SIG-M5 treated with dmso at 0.1 percent for 504 hours (cell line): Measurements from ENCODE around the gene ART4.

Experiments used
- DNase-seq: peaks from one replicate; lab custom pipeline; 2025; ENCODE audit not compliant: unreplicated experiment; lab: John Stamatoyannopoulos, UW

ART4 gene

GRCh38 chr12:14843425-14843887 lies at the start of gene ART4:
Gene ART4 (minus strand): TSS chr12:14843526. CDS start chr12:14843113, 413 bp downstream.
- DNase-seq: no peak

GRCh38 chr12:14892726-14893505 lies 49.6 kb upstream of the ART4 start:
- DNase-seq: no peak

GRCh38 chr12:14890701-14891100 lies 47.4 kb upstream of the ART4 start:
- DNase-seq: no peak

- DNase-seq: no peak
Measured at GRCh38 chr12:14886271-14886670, 42.9 kb upstream of the ART4 start.

- DNase-seq: no peak
Measured at GRCh38 chr12:14885718-14886221, 42.4 kb upstream of the ART4 start, which contains the start of gene MGP. Gene MGP (minus strand): TSS chr12:14885854. CDS start chr12:14885791, 63 bp downstream.

GRCh38 chr12:14884458-14884878 lies 41.1 kb upstream of the ART4 start:
- peak; percentile 56 for DNase-seq

- DNase-seq: no peak
Measured at GRCh38 chr12:14883686-14884085, 40.4 kb upstream of the ART4 start.

- DNase-seq: no peak
Measured at GRCh38 chr12:14880890-14881453, 37.6 kb upstream of the ART4 start.

- DNase-seq: no peak
Measured at GRCh38 chr12:14879222-14879933, 36.1 kb upstream of the ART4 start.

GRCh38 chr12:14878488-14878887 lies 35.2 kb upstream of the ART4 start:
- DNase-seq: no peak

GRCh38 chr12:14876833-14877232 lies 33.5 kb upstream of the ART4 start:
- no peak for DNase-seq

- no peak for DNase-seq
Measured at GRCh38 chr12:14874882-14875281, 31.6 kb upstream of the ART4 start.

- peak; percentile 59 for DNase-seq
Measured at GRCh38 chr12:14873440-14874185, 30.3 kb upstream of the ART4 start.

GRCh38 chr12:14871886-14872285 lies 28.6 kb upstream of the ART4 start:
- DNase-seq: no peak

GRCh38 chr12:14871247-14871646 lies 27.9 kb upstream of the ART4 start:
- DNase-seq: no peak

- DNase-seq: no peak
Measured at GRCh38 chr12:14868916-14869506, 25.7 kb upstream of the ART4 start.

GRCh38 chr12:14860490-14860889 lies 17.2 kb upstream of the ART4 start:
- no peak for DNase-seq

GRCh38 chr12:14858513-14858912 lies 15.2 kb upstream of the ART4 start:
- DNase-seq: no peak

- DNase-seq: no peak
Measured at GRCh38 chr12:14854586-14855183, 11.4 kb upstream of the ART4 start.

GRCh38 chr12:14853961-14854360 lies 10.6 kb upstream of the ART4 start:
- no peak for DNase-seq
